GM21423 (cell line): ENCODE results near the gene PHKA2.

Experiments
- ATAC-seq: cut with Tn5 transposase; IDR thresholded peaks from one replicate; pipeline ENCODE4 v1.9.1; 2021; ENCODE audit warnings: mild to moderate bottlenecking, moderate library complexity; ENCODE audit not compliant: unreplicated experiment

Gene PHKA2

GRCh38 chrX:18933617-18934016, 50.3 kb downstream of the PHKA2 start:
- no peak for ATAC-seq

GRCh38 chrX:18931972-18932371, 51.9 kb downstream of the PHKA2 start:
- no peak for ATAC-seq

GRCh38 chrX:18929775-18930174, 54.1 kb downstream of the PHKA2 start:
- ATAC-seq, result no peak

- no peak for ATAC-seq
Observed at GRCh38 chrX:18927558-18927957, 56.4 kb downstream of the PHKA2 start.

DNA sequence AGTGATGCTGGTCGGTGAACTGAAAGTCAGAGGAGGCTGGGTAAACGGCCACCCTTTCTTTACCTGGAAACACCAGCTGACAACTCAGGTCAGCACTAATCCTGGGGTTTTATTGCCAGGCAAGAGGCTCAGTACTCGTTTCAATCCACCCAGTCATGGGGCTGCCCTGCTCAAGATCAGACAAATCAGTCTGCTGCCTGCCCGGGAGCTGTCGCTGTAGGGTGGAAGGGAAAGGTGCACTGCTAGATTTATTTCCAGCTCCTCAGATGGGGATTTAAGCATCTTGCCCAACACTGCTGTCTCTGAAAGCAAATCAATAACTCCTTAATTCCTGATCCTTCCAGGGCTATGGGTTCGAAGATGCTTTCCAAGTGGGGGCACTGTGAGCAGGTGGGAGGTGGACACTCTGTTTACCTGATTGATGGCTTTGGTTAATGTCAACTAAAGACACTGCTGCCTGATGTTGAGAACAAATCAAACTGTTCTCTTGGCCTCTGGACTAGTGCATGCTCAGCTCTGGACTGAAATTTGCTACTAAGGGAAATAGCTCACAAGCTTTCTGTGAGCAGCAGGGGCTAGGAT, 59.3 kb downstream of the PHKA2 start:
- no peak for ATAC-seq

DNA sequence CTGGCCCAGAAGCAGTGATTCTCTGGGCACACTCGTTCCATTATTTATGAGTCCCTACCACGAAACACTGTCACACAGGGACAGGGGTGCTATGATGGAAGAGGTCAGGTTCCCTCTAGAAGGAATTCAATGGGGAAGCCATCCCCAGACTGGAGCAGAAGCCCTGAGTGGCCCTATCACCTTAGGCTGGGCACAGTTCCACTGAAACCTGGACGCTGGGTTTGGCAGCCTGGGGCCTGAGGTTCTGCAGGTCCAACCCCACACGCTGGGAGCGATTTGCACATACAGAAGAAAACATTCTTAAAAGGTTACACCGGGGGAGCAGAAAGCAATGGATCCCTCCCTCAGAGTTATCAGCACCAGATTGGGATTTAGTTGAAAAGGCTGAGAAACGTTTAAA, 63.3 kb downstream of the PHKA2 start:
- no peak for ATAC-seq

DNA sequence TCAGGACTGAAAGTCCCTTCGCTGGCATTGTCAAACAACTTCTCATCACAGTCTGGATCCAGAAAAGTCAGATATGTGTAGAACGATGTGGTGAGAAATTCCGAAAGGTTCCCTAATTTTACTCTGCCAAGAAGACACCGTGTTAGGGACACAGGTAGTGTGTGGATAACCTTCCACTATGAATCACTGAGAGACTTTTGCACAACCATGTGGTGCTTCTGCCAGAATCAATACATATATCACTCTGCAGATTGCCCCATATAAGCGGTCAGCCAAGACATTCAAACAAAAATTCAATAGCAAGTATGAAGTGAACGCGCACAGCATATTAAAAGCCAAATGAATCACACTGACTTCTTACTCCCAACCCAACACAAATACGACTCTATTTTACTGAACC, 63.8 kb downstream of the PHKA2 start:
- ATAC-seq, result no peak

- no peak for ATAC-seq
Observed at GRCh38 chrX:18917831-18918230, 66.1 kb downstream of the PHKA2 start.

GRCh38 chrX:18906286-18906685, 77.6 kb downstream of the PHKA2 start:
- no peak for ATAC-seq

DNA sequence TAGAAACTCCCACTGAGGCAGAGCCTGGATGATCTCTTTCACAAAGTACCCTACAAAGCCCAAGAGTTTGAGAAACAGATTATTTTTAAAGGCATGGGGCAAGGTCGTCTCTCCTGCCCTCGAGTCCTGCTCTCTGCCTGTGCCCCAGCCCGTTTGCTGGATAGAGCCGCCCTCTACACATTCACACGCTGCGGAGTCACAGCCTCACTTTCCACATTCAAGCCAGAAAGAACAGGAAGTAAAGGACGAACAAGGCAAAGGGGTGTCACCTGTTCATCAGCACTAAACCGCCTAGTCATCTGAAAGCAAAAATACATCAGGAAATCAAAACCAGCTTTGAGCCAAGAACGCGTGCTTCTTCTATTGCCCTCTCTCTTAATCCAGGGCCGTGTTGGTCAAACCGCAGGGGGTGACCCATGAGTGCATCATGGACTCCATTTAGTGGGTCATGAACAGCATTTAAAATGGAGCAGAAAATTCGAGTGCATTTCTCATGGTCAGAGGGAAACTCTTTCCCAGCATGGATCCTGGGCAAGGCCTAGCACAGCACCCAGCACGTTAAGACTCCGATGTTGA, 83.4 kb downstream of the PHKA2 start:
- ATAC-seq, result no peak

GRCh38 chrX:18899796-18900380, 84.0 kb downstream of the PHKA2 start:
- no peak for ATAC-seq

- no peak for ATAC-seq
Observed at GRCh38 chrX:18898492-18898891, 85.4 kb downstream of the PHKA2 start.

GRCh38 chrX:18898091-18898490, 85.8 kb downstream of the PHKA2 start:
- no peak for ATAC-seq

GRCh38 chrX:18897611-18898010, 86.3 kb downstream of the PHKA2 start:
- ATAC-seq, result no peak

- no peak for ATAC-seq
Observed at GRCh38 chrX:18896680-18897544, 87.0 kb downstream of the PHKA2 start.

DNA sequence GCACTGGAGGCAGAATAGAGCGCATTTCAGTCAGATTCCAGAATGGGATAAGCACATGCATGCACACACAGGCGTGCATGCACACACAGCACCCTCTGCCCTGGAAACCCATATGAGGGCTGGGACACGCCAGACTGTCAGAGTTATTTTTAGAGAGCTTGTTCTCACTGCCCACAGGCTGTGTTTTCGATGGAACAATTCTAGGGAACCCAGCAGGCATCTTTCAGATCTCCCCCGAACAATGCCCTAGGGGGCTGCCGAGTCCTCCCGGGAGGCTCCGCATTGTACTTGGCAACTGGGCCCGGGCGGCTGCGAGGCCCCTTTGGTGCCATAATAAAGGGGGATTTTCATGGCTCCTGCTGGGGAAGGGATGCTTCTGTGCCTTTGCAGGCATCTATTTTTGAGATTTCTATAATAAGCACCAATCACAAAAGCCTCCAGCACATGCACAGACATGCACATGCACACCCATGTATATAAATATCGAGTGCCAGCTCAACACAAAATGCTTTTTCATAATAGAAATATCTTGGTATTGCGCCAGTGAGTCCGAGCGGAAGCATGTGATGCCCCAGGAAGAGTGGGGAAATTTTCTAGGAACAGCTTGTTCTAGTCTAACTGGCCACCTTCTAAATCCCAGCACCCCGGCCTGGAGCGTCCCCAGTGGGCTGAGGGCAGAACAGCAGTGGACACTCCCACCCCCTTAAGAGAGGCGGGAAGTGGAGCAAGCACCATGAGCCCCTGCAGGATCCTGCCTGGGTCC, 88.5 kb downstream of the PHKA2 start:
- no peak for ATAC-seq

- ATAC-seq, result no peak
Observed at GRCh38 chrX:18894156-18894555, 89.8 kb downstream of the PHKA2 start.

- no peak for ATAC-seq
Observed at GRCh38 chrX:18893536-18893935, 90.4 kb downstream of the PHKA2 start.

- no peak for ATAC-seq
Observed at GRCh38 chrX:18892899-18893298, 91.0 kb downstream of the PHKA2 start.

DNA sequence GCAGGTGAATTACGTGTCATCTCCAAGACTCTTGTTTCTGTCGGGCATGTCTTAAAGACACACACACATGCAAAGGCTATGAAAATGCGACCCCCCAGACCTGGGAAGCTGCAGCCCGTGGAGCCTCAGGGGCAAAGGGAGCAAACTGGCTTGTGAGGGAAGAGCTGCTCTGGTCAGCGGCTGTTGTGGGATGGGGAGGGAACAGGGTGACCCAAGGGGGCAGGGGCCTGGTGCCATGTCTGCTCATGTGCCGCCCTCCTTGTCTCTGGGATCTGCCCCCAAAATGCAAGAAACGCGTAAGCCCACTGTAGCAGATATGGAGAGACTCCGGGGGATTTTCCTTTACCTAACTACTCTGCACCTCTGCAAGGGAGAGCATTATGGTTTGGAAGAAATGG, 92.4 kb downstream of the PHKA2 start:
- ATAC-seq, result no peak
